Kidney (tissue), 14 donors: ENCODE data around the gene CSTF2T. TPM values are rescaled to one million over a fixed set of nuclear protein-coding genes. Genes with fewer than 3 reads are reported as not detected.

Experiments used
- DNase-seq, 5 donors: peaks; one replicate each; pipeline ENCODE4 v3.0.0-alpha.2; 2013 to 2020
- FAIRE-seq: peaks from 2 replicates; lab custom pipeline; 2012; peaks lifted over from hg19 to GRCh38; lab: Jason Lieb, UNC
- H3K27ac ChIP-seq, 2 donors: one replicate each; pipeline ENCODE4 v1.7.0; 2013; ENCODE audit warnings: low read depth in 2 of 2, low read length in 2 of 2, inconsistent platforms in 1 of 2
- H3K27me3 ChIP-seq: one replicate; pipeline ENCODE4 v1.7.1; 2013; ENCODE audit warnings: low read length, inconsistent platforms; ENCODE audit not compliant: control insufficient read depth, insufficient read depth
- H3K36me3 ChIP-seq, 3 donors: one replicate each; pipeline versions ENCODE4 v1.7.0 to v1.7.1; 2013; ENCODE audit warnings: low read length in 3 of 3, control low read depth in 1 of 3, inconsistent platforms in 1 of 3; ENCODE audit not compliant: insufficient read depth in 3 of 3, control insufficient read depth in 2 of 3
- H3K4me1 ChIP-seq, 3 donors: one replicate each; pipeline versions ENCODE4 v1.7.0 to v1.7.1; 2013; ENCODE audit warnings: low read length in 3 of 3, inconsistent platforms in 1 of 3, low read depth in 1 of 3; ENCODE audit not compliant: control insufficient read depth in 2 of 3, insufficient read depth in 2 of 3
- H3K4me3 ChIP-seq, 3 donors: one replicate each; pipeline versions ENCODE4 v1.7.0 to v1.8.1; 2013; ENCODE audit warnings: low read length in 3 of 3, control low read depth in 1 of 3, inconsistent platforms in 1 of 3
- H3K9ac ChIP-seq, 3 donors: one replicate each; pipeline versions ENCODE4 v1.7.0 to v1.7.1; 2013; ENCODE audit warnings: low read length in 3 of 3, control low read depth in 1 of 3, inconsistent platforms in 1 of 3
- H3K9me3 ChIP-seq, 3 donors: one replicate each; pipeline versions ENCODE4 v1.7.0 to v1.7.1; 2013; ENCODE audit warnings: low read length in 3 of 3, control low read depth in 1 of 3, inconsistent platforms in 1 of 3; ENCODE audit not compliant: control insufficient read depth in 2 of 3, insufficient read depth in 1 of 3
- CTCF ChIP-seq: IDR thresholded peaks from 3 replicates; pipeline ENCODE4 v1.5.1; 2012; ENCODE audit warnings: mild to moderate bottlenecking, moderate library complexity, borderline replicate concordance; ENCODE audit not compliant: insufficient read depth; ENCODE audit errors: extremely low read depth
- intact Hi-C: fragments of 100-400 bp; cut with DNase I; formaldehyde crosslinking; loops from one replicate; pipeline ENCODE4 v1.11.1; 2022
- polyA plus RNA-seq: library from polyadenylated mRNA; stranded (reverse); fragments of 350-450 nt; fragmentation: Illumina TruSeq; extraction: RNeasy Lipid Tissue Mini Kit (QIAGEN cat#74804); gene quantifications from one replicate; pipeline ENCODE4 v1.2.3, GENCODE V29; 2014; ENCODE audit warnings: low read depth, low replicate concordance; ENCODE audit not compliant: insufficient read depth
- total RNA-seq: library from RNA; stranded (reverse); fragmentation: NEBNext Ultra II Directional; extraction: Animal tissue kit (Norgen Biotek cat#: 25700); gene quantifications from one replicate; pipeline ENCODE4 v1.2.1, GENCODE V29; 2021
- donor health status: control.
- donor health status: control.
- donor health status: control.
- donor health status: control.
- donor health status: control.
- donor health status: DM: yes; HTN: yes; CAD: no.
- donor health status: Normal renal cell carcinoma (clear cell type).

CSTF2T gene
- total and polyA plus RNA-seq, 2 donors from 2014 or later, result 11.2 to 24.9 TPM

- no peaks in the 10 kb centered on the region for H3K9me3 ChIP-seq
- FAIRE-seq, result no peak
- no peaks in the 10 kb centered on the region for H3K27me3 ChIP-seq
- no peak overlapping the region for H3K4me3 ChIP-seq
- H3K9ac ChIP-seq, result no peak overlapping the region
- H3K36me3 ChIP-seq, result no peaks in the 10 kb centered on the region
- H3K27ac ChIP-seq, result no peak overlapping the region
- DNase-seq, result no peak
- H3K4me1 ChIP-seq, result no peaks in the 10 kb centered on the region
- intact Hi-C loops, result no loop called here
- no peak for TF ChIP-seq CTCF
Observed at GRCh38 chr10:51747216-51747615, 47.8 kb upstream of the CSTF2T start.

GRCh38 chr10:51745397-51745796, 46.0 kb upstream of the CSTF2T start:
- Histone ChIP-seq H3K9ac (no peak overlapping the region), H3K36me3 (no peaks in the 10 kb centered on the region), H3K27me3 (no peaks in the 10 kb centered on the region), H3K9me3 (no peaks in the 10 kb centered on the region), H3K4me3 (no peak overlapping the region), H3K4me1 (no peaks in the 10 kb centered on the region), H3K27ac (no peak overlapping the region)
- intact Hi-C loops, result no loop called here
- TF ChIP-seq CTCF, result no peak
- DNase-seq (no peak), FAIRE-seq (no peak)

- Histone ChIP-seq H3K36me3 (no peaks in the 10 kb centered on the region), H3K27me3 (no peaks in the 10 kb centered on the region), H3K9me3 (no peaks in the 10 kb centered on the region), H3K4me1 (no peaks in the 10 kb centered on the region), H3K9ac (no peak overlapping the region), H3K27ac (no peak overlapping the region), H3K4me3 (no peak overlapping the region)
- DNase-seq, result no peak
- TF ChIP-seq CTCF, result no peak
- no peak for FAIRE-seq
- intact Hi-C loops, result no loop called here
Observed at GRCh38 chr10:51744235-51745000, 45.0 kb upstream of the CSTF2T start.
